ENCODE data around the gene EPHA10. TPM values are rescaled to one million over a fixed set of nuclear protein-coding genes. Genes with fewer than 3 reads are reported as not detected.
"Not testable (repeated sequence)": the region's sequence is repeated elsewhere in the genome, so short reads cannot be mapped to it uniquely, and the experiment has no call there.

The EPHA10 gene
- total RNA-seq, 1 donor from 2014 or later = not detected

DNA sequence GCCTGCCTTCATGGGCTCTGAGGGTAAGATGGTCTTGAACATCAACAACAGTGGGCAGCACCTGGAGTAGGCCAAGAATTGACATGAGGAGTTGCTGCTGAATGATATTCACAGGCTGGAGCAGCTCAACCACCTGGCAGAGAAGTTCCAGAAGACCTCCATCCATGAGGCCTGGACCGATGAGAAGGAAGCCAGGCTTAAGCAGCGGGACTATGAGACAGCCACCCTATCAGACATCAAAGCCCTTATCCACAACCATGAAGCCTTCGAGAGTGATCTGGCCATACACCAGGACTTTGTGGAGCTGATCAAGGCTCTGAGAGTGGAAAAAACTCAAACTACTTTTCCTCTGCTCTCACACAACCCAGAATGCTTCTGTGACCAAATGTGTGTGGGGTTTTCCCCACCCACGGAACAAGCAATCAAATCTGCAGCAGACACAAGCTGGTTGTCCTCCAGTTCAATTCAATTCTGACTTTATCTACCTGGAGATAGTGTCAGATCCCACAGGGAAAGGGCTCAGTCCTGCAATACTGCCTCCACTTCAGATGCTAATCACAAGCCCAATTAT, 12.1 kb upstream of the EPHA10 start:
- intact Hi-C loops (cut with micrococcal nuclease) = no loop called here

DNA sequence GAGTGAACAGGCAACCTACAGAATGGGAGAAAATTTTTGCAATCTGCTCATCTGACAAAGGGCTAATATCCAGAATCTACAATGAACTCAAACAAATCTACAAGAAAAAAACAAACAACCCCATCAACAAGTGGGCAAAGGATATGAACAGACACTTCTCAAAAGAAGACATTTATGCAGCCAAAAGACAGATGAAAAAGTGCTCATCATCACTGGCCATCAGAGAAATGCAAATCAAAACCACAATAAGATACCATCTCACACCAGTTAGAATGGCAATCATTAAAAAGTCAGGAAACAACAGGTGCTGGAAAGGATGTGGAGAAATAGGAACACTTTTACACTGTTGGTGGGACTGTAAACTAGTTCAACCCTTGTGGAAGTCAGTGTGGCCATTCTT, 6.5 kb upstream of the EPHA10 start:
- intact Hi-C loops (cut with micrococcal nuclease) = not testable (repeated sequence)

DNA sequence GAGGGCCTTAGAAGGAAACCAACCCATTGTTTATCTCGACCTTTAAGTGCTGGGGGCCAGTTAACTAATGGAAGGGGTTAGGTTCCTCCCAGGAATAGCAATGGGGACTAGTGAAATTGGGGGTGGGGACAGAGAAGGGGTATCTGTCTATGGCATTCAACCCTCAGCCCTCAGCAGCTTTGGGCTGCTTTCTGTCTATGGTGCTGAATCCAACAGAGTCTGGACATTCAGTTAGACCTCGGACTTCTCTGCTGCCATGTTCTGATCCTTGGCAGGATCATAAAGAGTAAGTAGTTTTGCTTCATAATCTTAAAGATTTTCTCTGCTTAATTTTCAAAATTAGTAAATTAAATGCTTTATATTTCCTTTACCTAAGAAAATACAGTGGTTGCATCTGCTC, 2.6 kb upstream of the EPHA10 start:
- intact Hi-C loops (cut with micrococcal nuclease) = no loop called here

DNA sequence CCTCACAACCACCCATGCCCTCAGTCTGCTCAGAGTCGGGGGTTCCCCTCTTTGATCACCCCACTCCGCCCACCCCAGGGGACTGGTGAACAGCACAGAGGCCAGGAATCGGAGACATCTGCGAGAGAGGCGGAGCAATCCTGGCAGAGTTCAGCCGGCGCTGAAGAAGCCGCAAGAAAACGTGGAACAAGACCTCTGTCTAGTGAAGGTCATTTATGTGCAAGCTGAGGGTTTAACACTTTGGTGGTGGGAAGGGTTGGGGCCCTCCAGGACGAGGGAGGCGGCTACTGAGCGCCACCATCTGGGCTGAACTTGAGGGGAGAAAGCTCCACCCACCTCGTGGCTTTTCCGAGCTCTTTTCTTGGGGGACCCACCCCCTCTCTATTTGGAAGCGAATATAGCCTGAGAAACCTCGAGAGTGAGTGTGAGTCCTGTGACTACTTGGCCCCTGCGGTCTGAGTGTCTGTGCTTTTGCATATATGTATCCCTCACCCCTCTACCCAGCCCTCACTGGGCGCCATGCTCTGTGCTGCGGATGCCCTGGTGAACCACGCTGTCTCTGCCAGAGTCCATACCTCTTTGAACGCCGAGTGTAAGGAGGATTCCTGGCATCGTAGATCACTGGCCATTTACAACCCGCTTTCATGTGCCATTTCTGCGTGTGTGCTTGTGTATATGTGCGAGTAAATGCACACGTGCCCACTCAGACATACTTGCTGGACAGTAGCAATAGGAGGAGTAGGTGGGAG, 1.2 kb upstream of the EPHA10 start:
- intact Hi-C loops (cut with micrococcal nuclease) = no loop called here

DNA sequence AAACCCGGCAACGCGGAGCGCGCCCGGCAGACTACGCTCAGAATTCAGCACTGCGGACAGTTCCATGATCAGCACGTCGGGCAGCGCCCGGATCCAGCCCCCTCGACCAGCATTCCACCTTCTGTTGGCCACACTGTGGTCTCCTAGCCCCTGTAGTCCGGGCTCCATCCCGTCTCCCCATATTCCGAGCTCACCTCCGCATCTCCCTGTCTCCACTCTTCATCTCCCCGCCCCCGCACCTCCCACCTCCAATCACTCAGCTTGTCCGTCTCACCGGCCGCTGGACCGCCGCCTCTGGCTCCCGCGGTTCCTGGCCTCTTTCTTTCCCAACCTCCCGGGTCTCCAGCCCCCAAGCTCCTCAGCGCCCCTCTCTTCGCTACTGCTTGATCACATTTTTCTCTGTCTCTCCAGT, 500 bp downstream of the EPHA10 start:
- intact Hi-C loops (cut with micrococcal nuclease) = no loop called here

DNA sequence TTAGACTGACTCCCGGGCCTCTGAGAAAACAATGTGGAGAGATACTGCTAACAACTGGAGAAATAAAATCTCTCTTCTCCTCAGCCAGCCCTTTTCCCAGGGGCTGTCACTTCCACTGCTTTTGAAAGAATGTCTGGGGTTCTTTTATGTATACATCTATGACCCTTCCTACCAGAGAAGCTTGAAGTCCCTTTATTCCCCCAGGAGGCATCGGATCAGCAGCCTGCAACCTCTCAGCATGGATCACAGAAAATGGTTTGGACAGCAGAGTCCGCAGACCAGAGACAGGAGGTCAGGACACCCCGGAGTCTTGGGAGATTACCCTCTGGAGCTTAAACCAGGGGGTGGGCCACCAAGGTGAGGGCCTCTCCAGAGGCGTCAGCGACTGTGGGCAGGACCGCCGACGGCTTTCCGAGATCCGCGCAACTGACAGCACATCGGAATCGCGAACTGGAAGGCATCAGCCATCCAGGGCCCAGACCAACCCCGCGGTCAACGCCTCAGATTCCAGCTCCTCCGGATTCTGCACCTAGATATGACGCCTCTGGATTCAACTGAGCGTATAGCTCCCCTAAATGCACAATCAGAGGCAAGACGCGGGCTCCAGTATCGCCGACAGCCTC, 1.0 kb downstream of the EPHA10 start:
- intact Hi-C loops (cut with micrococcal nuclease) = no loop called here

DNA sequence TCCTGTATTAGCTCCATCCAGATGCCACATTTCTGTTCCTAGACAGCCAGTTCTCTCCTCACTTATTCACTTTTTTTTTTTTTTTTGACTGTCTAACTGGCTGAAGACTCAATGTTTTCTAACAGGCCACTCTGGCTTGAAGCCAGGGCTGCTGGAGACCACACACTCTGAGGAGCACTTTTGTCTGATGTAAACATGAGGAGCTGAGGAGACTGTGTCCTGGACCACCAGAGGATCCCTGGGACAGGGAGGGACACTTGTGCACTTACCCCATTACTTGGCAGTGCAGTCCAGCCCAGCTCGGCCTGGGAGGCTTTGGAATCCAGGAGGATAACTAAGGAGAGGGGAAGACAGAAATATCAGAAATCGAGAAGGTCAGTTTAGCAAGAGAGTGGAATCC, 2.4 kb downstream of the EPHA10 start:
- intact Hi-C loops (cut with micrococcal nuclease) = no loop called here

DNA sequence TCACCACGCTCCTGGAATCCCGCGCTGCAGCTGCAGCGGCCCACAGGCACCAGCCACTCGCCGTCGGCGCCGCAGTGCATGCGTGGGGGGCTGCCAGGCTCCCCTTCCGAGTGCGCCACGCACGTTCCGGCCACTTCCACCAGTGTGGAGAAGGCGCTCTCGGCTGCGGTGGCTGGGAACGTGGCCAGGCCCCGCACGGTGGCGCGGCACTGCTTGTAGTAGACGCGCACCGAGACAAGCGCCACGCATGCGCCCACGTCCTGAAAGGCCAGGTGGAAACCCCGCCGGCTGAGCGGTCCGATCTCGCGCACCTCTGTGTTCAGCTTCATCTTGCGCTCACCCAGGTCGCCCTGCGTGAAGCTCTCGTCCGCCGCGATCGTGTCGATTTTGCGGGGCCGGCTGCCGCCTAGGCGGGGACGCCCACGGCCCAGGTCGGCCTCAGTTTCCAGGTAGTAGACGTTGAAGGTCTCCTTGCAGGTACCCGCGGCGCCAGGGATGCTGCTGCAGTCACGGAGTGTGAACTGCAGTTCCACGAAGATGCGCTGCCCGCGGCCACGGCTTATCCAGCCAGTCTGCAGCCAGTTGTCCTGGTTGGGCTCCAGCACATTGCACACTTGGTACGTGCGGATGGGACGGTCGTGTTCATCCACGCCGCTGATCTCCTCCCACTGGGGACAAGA, 3.4 kb downstream of the EPHA10 start:
- intact Hi-C loops (cut with micrococcal nuclease) = no loop called here

DNA sequence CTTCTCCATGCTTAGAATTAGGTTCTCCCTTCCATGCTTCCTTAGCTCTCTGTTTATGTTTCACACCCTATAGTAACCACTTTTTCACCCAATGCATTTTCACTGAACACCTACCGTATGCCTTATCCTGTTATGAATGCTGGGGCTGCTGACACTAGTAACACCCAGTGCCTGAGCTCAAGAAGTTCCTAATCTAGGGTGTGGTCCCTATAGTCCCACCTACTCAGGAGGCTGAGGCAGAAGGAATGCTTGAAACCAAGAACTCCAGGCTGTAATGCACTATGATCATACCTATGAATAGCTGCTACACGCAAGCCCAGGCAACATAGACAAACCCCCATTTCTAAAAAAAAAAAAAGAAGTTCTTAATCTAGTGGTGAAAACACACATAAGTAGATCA, 5.5 kb downstream of the EPHA10 start:
- intact Hi-C loops (cut with micrococcal nuclease) = no loop called here

DNA sequence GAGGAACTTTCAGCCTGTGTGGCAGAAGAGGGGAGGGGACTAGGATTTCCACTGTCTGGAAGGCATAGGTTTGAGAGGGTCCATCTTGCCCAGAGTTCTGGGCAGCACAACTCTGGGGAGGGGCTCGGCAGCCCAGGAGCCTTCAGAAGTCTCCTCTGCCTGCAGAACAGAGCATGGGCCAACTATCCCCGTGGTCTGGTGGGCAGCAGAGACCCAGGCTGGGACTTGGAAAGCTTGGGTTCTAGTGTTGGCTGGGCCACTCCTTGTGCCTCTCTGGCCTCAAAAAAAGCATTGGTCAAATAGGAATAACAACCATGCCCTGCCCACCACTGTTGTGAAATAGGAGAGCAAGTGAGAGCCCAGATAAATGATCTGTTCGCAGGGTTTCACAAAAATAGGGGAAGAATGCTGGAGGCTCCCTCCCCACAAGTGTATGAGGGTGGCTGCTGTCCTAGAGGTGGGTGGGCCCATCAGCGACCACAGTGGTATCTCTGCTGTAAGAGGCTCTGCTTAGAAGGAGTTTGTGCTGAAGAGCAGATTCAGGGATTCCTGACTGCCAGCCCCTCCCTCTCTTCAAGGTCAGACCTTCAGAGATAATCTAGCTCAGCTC, 8.9 kb downstream of the EPHA10 start:
- intact Hi-C loops (cut with micrococcal nuclease) = no loop called here

DNA sequence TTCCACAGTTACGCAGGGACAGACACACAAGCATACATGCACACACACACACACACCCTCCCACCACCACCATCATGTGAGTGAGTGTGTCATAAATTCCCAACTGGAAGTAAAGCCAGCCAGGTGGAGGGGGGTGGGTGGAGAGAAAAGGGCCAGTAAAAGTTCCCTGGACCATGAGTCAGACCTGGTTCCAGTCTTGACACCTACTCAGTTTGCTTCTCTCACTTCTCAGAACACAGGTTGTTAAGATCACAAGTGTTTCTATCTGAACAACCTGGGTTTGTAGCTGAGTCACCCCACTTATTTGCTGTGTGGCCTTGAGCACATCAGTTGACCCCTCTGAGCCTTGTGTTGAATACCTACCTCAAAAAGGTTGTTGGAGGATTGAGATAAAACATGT, 9.6 kb downstream of the EPHA10 start:
- intact Hi-C loops (cut with micrococcal nuclease) = no loop called here

DNA sequence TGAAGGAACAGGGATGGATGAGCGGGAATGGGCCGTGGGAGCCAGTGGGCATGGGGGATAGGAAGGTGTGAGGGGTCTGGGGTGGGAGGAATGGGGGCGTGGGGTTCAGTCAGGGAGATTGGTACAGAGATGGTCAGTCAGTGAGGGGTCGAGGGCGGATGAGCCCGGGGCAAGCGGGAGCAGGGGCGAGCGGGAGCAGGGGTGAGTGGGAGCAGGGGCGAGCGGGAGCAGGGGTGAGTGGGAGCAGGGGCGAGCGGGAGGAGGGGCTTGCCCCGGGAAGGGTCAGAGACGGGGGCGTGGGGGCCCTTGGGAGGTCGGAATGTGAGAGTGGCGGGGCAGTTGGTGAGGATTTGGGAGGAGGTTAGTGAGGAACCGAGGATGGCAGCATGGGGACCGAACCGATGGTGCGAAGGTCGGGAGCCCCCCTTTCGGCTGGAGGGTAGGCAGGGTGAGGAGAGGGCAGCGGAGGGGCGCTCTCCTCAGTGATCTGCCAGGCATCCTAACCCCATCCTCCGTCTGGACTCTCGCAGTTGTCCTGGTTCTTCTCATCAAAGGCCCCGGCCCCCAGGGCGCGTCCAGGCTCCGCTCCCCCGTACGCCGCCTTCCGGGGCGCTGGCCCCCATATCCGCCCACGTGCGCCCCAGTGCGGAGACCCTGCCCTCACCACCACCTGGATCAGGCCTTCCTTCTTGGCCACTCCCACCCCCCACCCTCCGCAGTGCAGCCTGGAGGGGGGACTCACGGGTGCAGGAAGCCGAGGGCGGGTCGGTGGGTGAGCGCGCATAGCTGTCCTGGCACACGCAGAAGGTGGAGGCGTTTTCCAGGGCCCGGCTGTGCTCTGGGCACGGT, 11.2 kb downstream of the EPHA10 start:
- intact Hi-C loops (cut with micrococcal nuclease) = no loop called here

DNA sequence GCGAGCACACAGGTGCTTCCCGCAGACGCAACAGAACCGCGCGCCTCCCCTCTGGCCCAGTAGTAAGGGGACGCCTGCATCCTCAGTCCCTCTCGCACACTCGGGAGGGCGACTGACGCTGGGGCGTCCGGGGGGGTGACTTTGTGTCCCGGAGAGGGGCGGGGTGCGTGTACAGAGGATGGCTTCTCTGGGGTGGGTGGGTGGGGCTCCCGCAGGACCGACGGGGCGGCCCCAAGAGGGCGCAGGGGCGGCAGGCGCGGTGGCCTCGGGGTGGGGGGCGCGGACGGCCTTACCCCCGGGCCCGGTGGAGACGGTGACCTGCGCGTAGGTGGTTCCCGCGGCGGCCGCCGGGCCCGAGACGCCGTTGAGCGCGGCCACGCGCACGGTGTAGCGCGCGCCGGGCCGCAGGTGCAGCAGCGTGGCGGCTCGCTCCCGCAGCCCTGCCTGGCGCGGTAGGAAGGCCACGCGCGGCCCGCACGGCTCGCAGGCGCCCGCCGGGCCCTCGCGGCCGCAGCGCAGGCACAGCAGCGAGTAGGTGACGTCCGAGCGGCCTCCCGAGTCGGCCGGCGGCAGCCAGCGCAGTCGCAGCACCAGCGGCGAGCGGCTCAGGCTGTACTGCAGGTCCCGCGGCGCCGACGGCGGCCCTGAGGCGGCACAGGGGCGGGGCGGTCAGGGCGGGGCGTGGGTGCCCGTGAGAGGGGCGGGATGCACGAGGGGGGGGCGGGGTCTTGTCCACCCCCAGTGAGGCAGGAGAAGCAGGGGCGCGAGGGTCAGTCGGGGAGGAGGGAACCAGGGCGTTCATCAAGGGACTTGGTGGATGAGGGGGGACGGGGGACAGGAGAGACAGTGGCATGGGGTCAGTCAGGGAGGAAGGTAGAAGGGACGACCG, 12.1 kb downstream of the EPHA10 start:
- intact Hi-C loops (cut with micrococcal nuclease) = no loop called here

DNA sequence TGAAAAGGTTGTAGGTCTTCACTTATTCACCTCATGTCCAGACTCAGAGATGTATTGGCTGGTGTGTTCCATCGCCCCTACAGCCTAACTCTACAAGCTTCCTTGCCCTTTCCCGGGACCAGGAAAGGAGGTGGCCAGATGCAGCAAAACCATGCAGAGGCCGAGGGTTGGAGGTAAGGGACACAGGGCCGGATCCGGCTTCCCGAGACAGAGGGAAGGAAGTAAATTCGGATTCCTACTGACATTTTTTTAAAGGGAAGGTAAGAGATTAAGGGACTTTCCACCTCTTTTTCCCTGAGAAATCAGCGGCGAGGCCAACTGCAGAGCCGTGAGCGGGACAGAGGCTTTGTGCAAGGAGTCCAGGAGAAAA, 12.7 kb downstream of the EPHA10 start:
- intact Hi-C loops (cut with micrococcal nuclease) = no loop called here

DNA sequence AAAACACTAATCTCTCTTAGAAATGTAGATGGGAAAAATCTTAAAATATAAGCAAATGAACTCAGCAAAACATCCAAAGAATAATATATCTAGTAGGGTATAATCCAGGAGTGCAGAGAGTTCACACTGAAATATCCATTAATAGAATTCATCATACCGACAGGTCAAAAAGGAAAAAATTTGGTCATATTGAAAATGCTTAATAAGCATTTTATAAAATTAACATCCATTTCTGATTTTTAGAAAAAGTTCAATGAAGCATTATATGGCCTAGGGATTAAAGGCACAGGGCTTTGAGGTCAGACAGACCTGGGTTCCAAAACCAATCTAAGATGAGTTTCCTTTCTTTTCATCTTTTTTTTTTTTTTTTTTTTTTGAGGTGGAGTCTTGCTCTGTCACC, 16.4 kb downstream of the EPHA10 start:
- intact Hi-C loops (cut with micrococcal nuclease) = no loop called here

DNA sequence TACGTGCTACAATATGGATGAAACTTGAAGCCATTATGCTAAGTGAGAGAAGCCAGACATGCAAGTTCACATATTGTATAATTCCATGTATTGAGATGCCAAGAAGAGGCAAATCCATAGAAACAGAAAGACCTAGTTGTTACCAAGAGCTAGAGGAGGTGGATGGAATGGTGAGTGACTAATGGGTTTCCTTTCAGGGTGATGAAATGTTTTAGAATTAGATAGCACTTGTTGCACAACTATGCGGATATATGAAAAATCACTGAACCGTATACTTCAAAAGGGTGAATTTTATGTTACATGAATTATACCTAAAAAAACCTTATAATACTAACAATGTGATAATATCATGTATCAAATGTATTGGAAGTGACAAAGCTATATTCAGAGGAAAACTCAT, 18.1 kb downstream of the EPHA10 start:
- intact Hi-C loops (cut with micrococcal nuclease) = no loop called here

DNA sequence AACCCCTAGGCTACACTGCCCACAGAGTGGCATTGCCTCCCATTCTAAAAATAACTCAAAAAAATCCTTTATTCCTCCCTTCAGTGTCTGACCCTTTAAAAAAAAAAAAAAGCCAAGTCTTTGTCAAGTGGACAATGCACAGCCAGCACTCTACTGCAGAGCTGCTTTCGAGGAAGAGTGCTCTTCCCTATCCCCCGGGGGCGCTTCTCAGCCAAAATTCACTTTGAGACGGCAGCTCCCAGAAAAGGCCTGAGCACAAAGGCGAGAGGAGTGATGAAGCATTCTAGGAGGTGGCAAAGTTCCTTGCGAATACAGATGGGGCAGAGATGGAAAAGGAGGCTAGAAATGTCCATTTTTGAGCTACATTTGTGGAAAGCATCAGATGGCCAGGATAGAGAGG, 23.3 kb downstream of the EPHA10 start:
- intact Hi-C loops (cut with micrococcal nuclease) = no loop called here

DNA sequence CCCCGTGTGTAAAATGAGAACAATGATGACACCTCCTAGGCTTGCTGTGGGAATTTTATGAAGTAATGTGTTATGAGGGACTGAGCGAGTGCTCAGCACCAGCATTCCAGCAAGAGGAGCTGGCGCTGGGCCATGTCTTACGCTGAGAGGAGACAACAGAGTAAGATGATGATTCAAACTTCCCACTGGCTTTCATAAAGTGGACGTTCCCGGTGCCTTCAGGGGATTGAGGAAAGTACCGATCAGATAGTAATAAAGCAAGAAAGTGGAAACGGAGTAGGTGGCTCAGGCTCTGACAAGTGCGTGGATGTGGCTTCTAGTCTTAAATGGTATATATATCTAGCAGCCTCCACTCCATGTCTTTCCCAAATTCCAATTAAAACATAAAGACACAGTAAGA, 23.8 kb downstream of the EPHA10 start:
- intact Hi-C loops (cut with micrococcal nuclease) = no loop called here

DNA sequence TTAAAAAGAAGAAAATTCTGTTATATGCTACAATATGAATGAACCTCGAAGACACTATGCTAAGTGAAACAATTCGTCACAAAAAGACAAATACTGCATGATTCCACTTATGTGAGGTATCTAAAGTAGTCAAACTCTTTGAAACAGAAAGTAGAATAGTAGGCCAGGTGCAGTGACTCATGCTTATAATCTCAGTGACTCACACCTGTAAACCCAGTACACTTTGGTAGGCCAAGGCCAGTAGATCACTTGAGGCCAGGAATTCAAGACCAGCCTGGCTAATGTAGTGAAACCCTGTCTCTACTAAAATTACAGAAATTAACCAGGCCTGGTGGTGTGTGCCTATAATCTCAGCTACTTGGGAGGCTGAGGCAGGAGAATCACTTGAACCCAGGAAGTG, 25.7 kb downstream of the EPHA10 start:
- intact Hi-C loops (cut with micrococcal nuclease) = no loop called here

DNA sequence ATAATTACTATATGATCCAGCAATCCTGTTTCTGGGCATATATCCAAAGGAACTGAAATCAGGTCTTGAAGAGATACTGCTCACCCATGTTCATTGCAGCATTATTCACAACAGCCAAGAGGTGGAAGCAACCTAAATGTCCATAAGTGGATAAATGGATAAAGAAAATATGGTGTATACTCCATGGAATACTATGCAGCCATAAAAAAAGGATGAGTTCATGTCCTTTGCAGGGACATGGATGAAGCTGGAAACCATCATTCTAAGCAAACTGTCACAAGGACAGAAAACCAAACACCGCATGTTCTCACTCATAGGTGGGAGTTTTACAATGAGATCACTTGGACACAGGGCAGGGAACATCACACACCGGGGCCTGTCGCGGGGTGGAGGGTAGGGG, 26.3 kb downstream of the EPHA10 start:
- intact Hi-C loops (cut with micrococcal nuclease) = not testable (repeated sequence)

Data from T-helper 2 cell treated with Interferon-gamma antibody and Interleukin-4, amounts not matched to agents 100 ng/mL and 5 ng/mL, for 36 hours (primary cell).